NCI-H226 (cell line): ENCODE measurements around the gene ZNF333.
A peak's percentile ranks its signal among the peaks of the same experiment; 100 is the strongest.

Experiments
- DNase-seq: peaks from one replicate; pipeline ENCODE4 v3.0.0-alpha.2; 2015

ZNF333 gene

DNA sequence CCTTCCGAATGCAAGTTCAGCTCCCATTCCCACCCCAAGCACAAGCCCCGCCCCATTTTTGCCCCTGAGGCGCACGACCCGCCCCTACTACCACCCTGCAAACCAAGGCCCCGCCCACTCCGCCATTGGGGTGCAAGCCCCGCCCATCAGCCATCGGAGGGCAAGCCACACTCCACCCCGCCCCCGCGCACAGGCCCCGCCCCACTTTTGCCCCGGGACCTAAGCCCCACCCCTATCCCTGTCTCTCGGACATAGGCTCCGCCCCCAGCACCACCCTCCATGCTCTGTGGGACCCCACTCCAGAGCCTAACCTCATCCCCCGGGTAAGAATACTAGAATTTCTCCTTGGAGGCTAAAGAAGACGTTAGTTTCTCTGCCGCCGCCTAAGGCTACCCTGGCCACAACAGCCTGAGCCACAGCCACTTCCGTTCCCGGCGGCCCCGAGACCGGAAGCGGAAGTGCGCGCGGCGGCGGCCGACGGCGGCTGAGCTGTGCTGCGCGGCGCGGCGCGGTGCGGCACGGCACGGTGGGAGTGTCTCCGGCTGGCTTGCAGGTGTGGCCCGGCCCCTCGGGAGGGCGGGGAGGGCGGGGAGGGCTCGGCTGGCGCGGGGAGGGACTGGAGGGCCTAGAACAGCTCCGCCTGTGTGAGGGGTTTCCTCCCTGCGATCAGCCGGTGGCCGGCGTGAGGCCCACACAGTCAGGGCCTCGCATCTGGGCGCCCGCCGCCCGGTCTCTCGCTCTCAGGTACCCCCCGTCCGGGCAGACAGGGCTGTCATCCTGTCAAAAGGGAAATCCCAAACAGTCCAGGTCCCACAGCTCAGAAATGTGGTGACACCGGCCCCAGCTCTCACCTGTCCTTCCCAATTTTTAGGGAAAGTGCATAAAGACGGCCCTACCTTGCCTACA, at the start of gene ZNF333:
Gene ZNF333, plus strand, starts transcription at position 451 of the 906 bp plus-strand sequence. CDS start 3,444 bp downstream, outside the sequence.
- DNase-seq = peak; percentile 82

DNA sequence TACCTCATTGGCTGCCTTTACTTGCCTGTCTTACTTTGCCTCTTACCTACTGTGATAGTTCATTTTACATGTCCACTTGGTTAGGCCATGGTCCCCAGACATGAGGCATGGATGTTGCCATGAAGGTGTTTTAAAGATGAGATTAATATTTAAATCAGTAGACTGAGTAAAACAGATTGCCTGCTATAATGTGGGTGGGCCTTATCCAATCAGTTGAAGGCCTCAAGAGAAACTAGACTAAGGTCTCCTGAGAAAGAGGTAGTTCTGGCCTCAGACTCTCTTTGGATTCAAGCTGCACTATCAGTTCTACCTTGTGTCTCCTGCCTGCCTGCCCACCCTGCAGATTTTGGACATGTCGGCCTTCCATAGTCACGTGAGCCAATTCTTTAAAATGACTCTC, 41.3 kb upstream of the ZNF333 start:
- DNase-seq = no peak

DNA sequence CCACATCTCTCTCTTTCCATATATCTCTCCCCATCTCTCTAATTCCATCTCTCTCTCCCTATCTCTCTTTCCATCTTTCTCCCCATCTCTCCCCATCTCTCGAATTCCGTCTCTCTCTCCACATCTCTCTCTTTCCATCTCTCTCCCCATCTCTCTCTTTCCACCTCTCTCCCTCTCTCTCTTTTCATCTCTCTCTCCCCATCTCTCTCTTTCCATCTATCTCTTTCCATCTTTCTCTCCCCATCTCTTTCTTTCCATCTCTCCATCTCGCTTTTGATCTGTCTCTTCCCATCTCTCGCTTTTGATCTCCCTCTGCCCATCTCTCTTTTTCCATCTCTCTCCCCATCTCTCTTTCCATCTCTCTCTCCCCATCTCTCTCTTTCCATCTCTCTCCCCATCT, 40.8 kb upstream of the ZNF333 start:
- DNase-seq = no peak

DNA sequence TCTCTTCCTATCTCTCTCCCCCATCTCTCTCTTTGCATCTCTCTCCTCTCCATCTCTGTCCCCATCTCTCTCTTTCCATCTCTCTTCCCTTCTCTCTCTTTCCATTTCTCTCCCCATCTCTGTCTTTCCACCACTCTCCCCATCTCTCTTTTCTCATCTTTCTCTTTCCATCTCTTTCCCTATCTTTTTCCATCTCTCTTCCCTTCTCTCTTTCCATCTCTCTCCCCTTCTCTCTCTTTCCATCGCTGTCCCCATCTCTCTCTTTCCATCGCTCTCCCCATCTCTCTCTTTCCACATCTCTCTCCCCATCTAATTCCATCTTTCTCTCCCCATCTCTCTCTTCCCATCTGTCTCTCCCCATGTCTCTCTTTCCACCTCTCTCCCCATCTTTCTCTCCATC, 39.7 kb upstream of the ZNF333 start:
- DNase-seq = no peak

DNA sequence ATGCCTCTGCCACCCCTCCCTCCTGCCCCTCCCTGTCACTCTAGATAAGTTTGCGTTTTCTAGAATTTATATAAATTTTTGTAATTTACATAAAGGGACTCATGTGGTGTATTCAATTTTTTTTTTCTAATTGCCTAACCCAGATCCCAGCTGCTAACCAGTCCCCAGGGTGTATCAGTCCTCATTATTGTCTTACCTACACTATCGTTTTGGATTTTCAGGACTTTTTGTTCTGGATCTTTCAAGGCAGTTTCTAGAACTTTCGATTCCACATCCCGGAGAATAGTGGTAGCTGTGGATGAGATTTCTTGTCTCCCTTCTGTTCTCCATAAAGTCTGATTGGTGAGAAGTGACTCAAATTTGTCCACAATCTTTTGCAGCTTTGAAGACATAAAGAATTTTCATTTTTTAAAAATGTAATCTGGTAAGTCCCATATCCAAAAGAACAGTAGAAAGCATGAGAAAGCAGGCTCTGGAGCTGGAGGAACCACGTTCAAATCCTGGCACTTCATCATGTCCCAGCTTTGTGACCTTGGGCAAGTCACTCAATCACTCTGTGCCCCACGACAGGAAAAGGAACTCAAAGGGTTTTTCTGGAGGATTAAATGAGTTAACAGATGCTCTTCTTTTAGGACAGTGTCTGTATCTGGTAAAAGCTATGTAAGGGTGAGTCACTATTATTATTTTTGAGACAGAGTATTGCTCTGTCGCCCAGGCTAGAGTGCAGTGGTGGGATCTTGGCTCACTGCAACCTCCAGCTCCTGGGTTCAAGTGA, 34.9 kb upstream of the ZNF333 start:
- no peak for DNase-seq

GRCh38 chr19:14655726-14656125, 34.1 kb upstream of the ZNF333 start:
- DNase-seq = no peak

- no peak for DNase-seq
Measured at GRCh38 chr19:14659874-14660489, 29.9 kb upstream of the ZNF333 start.

- no peak for DNase-seq
Measured at GRCh38 chr19:14661372-14661924, 28.4 kb upstream of the ZNF333 start.

- DNase-seq = no peak
Measured at GRCh38 chr19:14669940-14670339, 19.9 kb upstream of the ZNF333 start.

DNA sequence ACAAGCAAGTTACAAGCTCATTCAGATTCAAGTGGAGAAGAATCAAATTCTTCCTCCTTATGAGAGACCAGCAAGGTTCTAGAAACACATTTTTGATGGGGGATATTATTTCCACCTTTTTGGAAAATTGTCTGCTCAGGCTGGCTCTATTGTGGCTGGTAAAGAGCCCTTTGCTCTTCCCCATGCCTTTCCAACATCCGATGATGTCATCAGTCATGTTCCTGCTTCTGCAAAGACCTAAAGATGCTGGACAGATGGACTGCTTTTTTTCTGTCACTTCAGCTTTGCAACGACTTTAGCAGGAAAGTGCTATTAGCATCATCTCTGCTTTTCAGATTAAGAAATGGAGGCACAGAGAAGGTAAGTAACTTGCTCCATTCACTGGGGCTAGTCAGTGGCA, 19.4 kb upstream of the ZNF333 start:
- DNase-seq = no peak

DNA sequence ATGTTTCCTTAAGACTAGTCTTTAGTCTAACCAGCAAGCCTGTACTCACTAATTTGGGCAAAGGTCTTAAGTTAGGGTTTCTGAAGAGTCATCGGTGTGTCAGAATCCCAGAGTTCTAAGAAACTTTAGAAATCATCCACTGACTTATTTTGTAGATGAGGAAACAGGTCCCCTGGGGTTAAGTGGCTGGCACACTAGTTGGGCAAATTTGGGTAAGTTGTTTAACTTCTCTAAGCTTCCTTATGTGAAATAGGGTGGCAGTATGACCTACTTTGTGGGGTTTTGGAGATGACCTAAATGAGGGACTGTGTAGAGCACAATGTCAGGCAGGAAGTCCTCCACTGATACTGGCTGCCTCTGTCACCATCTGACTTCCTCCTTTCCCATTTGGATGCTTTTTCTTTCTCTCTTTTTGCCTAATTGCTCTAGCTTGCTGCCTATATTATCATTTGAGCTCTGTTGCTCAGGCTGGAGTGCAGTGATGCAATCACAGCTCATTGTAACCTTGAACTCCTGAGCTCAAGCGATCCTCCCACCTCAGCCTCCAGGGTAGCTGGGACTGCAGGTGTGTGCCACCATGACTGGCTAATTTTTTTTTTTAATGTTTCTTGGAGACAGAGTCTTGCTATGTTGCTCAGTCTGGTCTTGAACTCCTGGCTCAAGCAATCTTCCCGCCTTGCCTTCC, 17.5 kb upstream of the ZNF333 start:
- DNase-seq = no peak

GRCh38 chr19:14673088-14673487, 16.8 kb upstream of the ZNF333 start:
- no peak for DNase-seq

- DNase-seq = no peak
Measured at GRCh38 chr19:14674764-14675163, 15.1 kb upstream of the ZNF333 start, which contains the start of gene ADGRE3. Gene ADGRE3 (minus strand): TSS chr19:14674844. CDS start chr19:14674770, 74 bp downstream.

DNA sequence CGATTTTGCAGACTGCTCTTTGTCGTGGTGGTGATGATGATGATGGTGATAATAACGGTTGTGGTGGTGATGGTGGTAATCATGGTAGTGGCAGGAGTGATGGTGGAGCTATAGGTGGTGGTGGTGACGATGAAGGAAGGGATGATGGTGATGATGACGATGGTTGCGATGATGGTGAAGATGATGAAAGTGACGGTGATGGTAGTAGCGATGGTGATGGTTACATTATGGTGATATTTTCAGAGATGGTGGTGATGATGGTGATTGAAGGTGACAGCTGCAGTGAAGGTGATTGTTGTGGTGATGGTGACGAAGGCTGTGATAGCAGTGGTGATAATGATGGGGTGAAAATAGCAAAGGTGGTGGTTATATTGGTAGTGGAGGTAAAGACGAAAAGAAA, 13.1 kb upstream of the ZNF333 start:
- DNase-seq = no peak

GRCh38 chr19:14677464-14677863, 12.4 kb upstream of the ZNF333 start:
- no peak for DNase-seq

DNA sequence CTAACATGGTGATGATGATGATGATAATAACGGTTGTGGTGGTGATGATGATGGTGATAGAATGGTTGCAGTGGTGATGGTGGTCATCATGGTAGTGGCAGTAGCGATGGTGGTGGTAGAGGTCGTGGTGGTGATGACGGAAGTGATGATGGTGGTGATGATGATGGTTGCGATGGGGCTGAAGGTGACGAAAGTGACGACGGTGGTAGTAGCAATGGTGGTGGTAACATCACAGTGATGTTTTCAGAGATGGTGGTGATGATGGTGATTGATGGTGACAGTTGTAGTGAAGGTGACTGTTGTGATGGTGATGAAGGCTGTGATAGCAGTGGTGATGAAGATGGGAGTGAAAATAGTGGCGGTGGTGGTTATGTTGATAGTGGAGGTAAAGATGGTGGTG, 11.6 kb upstream of the ZNF333 start:
- DNase-seq = no peak

GRCh38 chr19:14682084-14682483, 7.8 kb upstream of the ZNF333 start:
- no peak for DNase-seq

DNA sequence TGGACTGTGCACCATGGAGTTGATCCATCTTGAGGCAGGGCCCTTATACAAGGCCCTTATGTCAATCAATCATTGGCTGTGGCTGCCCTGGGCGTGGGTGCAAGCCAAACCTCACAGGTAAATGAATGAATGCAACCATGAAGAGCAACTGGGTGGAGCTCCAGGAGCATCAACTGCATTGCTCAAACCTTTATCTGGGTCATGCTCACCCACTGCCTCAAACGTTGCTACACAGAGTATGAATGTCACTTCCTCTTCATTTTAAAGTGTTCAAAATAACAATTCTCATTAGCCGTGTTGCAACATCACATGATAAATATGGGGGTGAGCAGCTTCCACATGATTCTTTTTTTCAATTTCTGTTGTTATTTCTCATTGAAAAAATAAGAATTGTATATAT, 6.4 kb upstream of the ZNF333 start:
- DNase-seq = no peak

DNA sequence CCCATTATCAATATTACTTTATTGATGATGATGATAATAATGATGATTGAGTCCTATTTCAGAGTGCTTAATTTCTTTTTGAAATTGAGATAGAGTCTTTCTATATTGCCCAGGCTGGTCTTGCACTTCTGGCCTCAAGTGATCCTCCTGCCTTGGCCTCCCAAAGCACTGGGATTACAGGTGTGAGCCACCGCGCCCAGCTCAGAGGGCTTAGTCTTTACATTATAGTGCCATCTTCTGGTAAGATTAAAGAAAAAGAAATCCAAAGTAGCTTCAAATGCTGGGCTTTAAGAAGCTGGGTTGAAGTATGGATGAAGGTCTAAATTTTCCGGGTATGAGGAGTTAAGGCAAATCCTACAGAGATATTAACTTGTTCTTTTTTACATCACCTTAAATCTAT, 3.4 kb upstream of the ZNF333 start:
- no peak for DNase-seq

DNA sequence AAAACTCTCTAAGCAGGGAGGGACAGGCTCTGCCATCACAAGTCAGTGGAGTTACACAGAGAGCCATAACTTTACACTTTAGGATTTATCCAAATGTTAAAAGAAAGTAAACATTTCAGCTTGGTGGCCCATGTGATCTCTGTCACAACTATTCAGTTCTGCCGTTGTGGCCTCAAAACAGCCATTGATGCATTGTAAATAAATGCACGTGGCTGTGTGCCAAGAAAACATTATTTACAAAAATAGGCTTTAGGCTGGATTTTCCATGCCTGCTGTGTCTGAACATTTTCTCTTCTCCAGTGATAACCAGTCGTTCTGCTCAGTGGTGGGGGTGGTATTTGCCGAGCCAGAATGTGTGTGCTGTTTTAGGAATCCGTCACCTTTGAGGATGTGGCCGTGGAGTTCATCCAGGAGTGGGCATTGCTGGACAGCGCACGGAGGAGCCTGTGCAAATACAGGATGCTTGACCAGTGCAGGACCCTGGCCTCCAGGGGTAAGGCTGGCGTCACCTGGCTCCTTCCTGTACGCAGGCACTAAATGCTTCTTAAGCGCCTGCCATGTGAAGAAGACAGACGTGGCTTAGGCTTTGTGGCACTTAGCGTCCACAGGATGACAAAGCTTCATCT, 4.9 kb downstream of the ZNF333 start:
- no peak for DNase-seq

DNA sequence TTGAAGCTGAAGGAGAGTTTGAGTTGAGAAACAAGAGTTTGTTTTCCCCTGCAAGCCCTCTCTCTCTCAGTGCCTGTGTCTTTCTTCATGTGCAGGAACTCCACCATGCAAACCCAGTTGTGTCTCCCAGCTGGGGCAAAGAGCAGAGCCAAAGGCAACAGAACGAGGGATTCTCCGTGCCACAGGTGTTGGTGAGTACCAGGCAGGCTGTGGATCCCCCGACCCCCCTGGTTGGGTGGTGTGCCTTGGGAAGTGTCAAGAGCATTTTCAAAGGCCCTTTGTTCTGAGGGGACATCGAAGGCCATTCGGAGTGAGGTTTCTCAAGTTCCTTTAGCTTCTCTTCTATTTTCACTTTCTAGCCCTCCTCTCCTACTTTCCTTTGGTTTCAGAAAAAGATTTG, 5.6 kb downstream of the ZNF333 start:
- DNase-seq = no peak

DNA sequence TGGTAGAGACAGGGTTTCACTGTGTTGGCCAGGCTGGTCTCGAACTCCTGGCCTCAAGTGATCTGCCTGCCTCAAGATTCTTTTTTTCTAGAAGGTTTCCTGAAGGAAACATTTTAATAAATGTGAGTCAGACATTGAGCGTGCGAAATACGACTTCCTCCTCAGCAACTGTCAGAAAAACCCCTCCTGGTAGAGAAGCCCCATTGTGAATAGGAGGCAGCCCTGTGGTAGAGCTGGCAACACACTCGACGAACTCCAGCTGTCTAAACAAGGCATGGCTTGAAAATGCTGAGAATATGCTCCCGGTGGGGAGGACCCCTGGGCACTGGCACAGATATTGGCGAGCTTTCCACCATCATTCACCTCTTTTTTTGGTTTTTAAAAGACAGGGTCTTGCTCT, 9.8 kb downstream of the ZNF333 start:
- no peak for DNase-seq
